Measurements from ENCODE around the gene ECHS1. TPM values are rescaled to one million over a fixed set of nuclear protein-coding genes. Genes with fewer than 3 reads are reported as not detected.

Gene ECHS1
- total and polyA plus RNA-seq, 9 of the 15 experiments (the other 6 are each of a cell fraction or from before 2014, with no cell fraction given), result 16.6 to 100 (median 68.1) TPM

GRCh38 chr10:133344236-133344635, 28.9 kb downstream of the ECHS1 start:
- Histone ChIP-seq H3K9ac (ENCODE audit: insufficient read depth in 1 of 2, low read depth in 2 of 2, low read length in 2 of 2) (no peak overlapping the region), H3K79me2 (ENCODE audit: control insufficient read depth, insufficient read depth, low read length) (no peaks in the 10 kb centered on the region), H3K27me3 (ENCODE audit: control insufficient read depth in 2 of 2, insufficient read depth in 2 of 2, low read length in 2 of 2) (no peaks in the 10 kb centered on the region; a peak in 2 of 5 replicates), H3K9me3 (replicated peaks; ENCODE audit: control insufficient read depth, insufficient read depth, low read depth, low read length) (no peaks in the 10 kb centered on the region), H4K20me1 (replicated peaks; ENCODE audit: control insufficient read depth, insufficient read depth, low read length) (no peaks in the 10 kb centered on the region), H3K4me2 (ENCODE audit: insufficient read depth, low read length) (no peak overlapping the region), H3K4me3 (no peak overlapping the region), H2AFZ (ENCODE audit: low read depth, low read length) (no peak overlapping the region), H3K27ac (ENCODE audit: extremely low read depth, low read depth, low read length) (no peak overlapping the region), H3K4me1 (replicated peaks in 1 of 2; ENCODE audit: control insufficient read depth in 2 of 2, insufficient read depth in 2 of 2, low read length in 2 of 2) (peaks cover 9 to 25% of the 10 kb centered on the region in 2 experiments; a peak in 4 of 5 replicates), H3K36me3 (ENCODE audit: control insufficient read depth, insufficient read depth, low read length) (no peaks in the 10 kb centered on the region), H3K9me1 (ENCODE audit: control insufficient read depth, insufficient read depth, low read length) (no peaks in the 10 kb centered on the region)
- WGBS (ENCODE audit: insufficient coverage, low coverage, missing lambda C conversion rate), result 73% methylated on average over 5 of the region's 5 CpGs
- DNase-seq (ENCODE audit: extremely low read depth in 1 of 4, low spot score in 3 of 4) (no peak), ATAC-seq (no peak), FAIRE-seq (no peak)
- intact Hi-C loops (cut with micrococcal nuclease) (no loop called here), in situ Hi-C loops (cut with MboI) (no loop called here)
- BruUV-seq (replicated peaks), result no TSS peak
- CTCF ChIA-PET (ENCODE audit: low intra/inter-chr PET ratio), result no interaction called here
- POLR2A ChIA-PET, result no interaction called here
- TF ChIP-seq ELF1 (tag; IDR thresholded peaks at IDR 0.05) (no peak), ZNF511 (CRISPR knock-in tag; IDR thresholded peaks at IDR 0.05) (no peak), EP400 (IDR thresholded peaks at IDR 0.05) (no peak), ZNF518B (CRISPR knock-in tag; IDR thresholded peaks at IDR 0.05) (no peak), POLR2AphosphoS2 (IDR thresholded peaks at IDR 0.05; ENCODE audit: low read length) (no peak), ZBTB33 (CRISPR knock-in tag; IDR thresholded peaks at IDR 0.05) (no peak), RBM14 (IDR thresholded peaks at IDR 0.05; ENCODE audit: borderline replicate concordance, insufficient read depth, low read depth, low read length) (no peak), CREB3 (tag; conservative IDR thresholded peaks at IDR 0.05; ENCODE audit: low read depth) (no peak), NCOA1 (IDR thresholded peaks at IDR 0.05; ENCODE audit: low read depth) (no peak), ZNF253 (CRISPR knock-in tag; conservative IDR thresholded peaks at IDR 0.05) (no peak), STAT6 (CRISPR knock-in tag; IDR thresholded peaks at IDR 0.05) (no peak)
